ENCODE results near the gene BZW1. TPM values are rescaled to one million over a fixed set of nuclear protein-coding genes. Genes with fewer than 3 reads are reported as not detected.

The BZW1 gene
- total RNA-seq, 1 experiment from 2014 or later: 254 TPM

DNA sequence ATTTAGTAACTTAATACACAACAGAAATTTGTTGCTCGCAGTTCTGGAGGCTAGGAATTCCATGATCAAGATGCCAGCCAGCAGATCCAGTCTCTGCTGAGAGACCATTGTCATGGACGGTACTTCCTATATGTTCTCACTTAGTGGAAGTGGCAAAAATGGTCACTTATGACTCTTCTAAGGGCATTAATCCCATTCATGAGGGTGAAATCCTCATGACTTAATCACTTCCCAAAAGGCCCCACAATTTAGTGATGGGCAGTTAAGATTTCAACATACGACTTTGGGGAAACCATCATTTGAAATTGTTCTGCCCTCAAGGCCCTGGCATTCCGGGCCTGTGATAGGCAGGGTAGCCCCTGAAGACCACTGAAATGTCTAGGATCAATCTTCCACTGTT is 23.0 kb downstream of the BZW1 start:
- Mint-ChIP-seq H3K4me1 (ENCODE audit: low read depth, unreplicated experiment) (no peaks in the 10 kb centered on the region), H3K4me3 (ENCODE audit: low read depth, unreplicated experiment) (no peak overlapping the region), H3K27me3 (ENCODE audit: unreplicated experiment) (no peaks in the 10 kb centered on the region), H3K36me3 (ENCODE audit: insufficient read depth, unreplicated experiment) (peaks cover 7% of the 10 kb centered on the region), H3K27ac (ENCODE audit: unreplicated experiment) (no peak overlapping the region), H3K9me3 (ENCODE audit: low read depth, unreplicated experiment) (no peaks in the 10 kb centered on the region)
- DNase-seq: no peak
- intact Hi-C loops (cut with micrococcal nuclease; ENCODE audit: unreplicated experiment): no loop called here
- TF ChIP-seq, protein P1, sequence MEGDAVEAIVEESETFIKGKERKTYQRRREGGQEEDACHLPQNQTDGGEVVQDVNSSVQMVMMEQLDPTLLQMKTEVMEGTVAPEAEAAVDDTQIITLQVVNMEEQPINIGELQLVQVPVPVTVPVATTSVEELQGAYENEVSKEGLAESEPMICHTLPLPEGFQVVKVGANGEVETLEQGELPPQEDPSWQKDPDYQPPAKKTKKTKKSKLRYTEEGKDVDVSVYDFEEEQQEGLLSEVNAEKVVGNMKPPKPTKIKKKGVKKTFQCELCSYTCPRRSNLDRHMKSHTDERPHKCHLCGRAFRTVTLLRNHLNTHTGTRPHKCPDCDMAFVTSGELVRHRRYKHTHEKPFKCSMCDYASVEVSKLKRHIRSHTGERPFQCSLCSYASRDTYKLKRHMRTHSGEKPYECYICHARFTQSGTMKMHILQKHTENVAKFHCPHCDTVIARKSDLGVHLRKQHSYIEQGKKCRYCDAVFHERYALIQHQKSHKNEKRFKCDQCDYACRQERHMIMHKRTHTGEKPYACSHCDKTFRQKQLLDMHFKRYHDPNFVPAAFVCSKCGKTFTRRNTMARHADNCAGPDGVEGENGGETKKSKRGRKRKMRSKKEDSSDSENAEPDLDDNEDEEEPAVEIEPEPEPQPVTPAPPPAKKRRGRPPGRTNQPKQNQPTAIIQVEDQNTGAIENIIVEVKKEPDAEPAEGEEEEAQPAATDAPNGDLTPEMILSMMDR (IDR thresholded peaks at IDR 0.05; ENCODE audit: unreplicated experiment): no peak
- no TSS peak for BruUV-seq (replicated peaks)
- CTCF ChIA-PET: no interaction called here

DNA sequence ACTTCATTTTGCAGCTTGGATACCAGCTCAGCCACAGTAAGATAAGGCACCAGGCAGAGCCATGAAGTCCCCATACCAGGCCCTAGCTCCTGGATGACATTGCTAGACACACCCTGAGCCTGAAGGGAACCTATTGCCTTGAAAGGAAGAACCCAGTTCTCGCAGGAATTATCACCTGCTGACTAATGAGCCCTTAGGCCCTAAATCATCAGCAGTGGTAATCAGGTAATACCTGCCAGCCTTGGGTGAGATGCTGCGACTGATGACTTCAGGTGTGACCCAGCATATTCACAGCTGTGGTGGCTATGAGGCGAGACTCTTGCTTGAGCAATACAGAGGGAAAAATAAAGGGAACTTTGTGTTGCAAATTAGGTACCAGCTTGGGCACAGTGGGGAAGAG is 27.8 kb downstream of the BZW1 start:
- CTCF ChIA-PET: no interaction called here
- no peaks in the 10 kb centered on the region for H3K36me3 Mint-ChIP-seq (ENCODE audit: insufficient read depth, unreplicated experiment)
- DNase-seq: no peak

DNA sequence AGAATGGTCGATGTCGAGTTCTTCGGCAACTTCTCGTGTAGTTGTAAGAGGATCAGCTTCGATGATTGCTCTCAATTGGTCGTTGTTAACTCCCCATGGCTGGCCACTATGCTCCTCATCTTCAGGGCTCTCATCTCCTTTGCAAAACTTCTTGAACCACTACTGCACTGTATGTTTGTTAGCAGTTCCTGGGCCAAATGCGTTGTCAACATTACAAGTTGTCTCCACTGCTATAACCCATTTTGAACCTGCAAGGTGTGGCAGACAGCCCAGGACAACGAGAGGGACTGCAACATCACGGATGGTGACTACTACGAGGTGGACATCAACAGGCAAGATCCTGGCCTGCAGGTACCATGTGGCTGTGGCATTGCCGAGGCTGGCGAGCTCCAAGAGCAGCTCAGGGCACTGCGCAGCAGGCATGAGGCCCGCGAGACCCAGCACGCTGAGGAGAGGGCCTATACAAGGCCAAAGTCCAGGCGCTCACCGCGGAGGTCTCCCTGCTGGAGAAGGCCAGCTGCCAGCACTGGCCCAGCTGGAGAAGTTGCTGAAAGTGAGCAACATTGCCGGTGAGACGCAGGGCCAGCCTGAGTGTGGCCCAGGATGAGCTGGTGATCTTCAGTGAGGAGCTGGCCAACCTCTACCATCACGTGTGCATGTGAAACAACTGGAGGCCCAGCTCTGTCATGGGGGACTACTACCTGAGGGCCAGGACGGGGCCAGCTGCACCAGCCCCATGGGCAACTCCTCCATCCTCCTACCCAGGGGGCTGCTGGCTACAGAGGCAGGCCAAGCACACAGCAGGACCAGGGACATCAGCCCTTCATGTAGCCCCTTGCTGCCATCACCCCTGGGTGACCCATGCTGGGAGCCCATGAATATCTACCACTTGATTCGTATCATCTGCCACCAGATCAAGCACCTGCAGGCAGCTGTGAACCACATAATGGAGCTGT is 32.6 kb downstream of the BZW1 start:
- Mint-ChIP-seq H3K4me3 (ENCODE audit: low read depth, unreplicated experiment) (no peak overlapping the region), H3K4me1 (ENCODE audit: low read depth, unreplicated experiment) (no peaks in the 10 kb centered on the region), H3K27me3 (ENCODE audit: unreplicated experiment) (no peaks in the 10 kb centered on the region), H3K27ac (ENCODE audit: unreplicated experiment) (no peak overlapping the region), H3K9me3 (ENCODE audit: low read depth, unreplicated experiment) (no peaks in the 10 kb centered on the region), H3K36me3 (ENCODE audit: insufficient read depth, unreplicated experiment) (peaks cover 2% of the 10 kb centered on the region)
- TF ChIP-seq, protein P1 (IDR thresholded peaks at IDR 0.05; ENCODE audit: unreplicated experiment): no peak
- intact Hi-C loops (cut with micrococcal nuclease; ENCODE audit: unreplicated experiment): no loop called here
- BruUV-seq (replicated peaks): no TSS peak
- DNase-seq: no peak
- CTCF ChIA-PET: no interaction called here

More for the DNA sequence above, 27.8 kb downstream of the BZW1 start:
- H3K4me1 Mint-ChIP-seq (ENCODE audit: low read depth, unreplicated experiment): no peaks in the 10 kb centered on the region
- no TSS peak for BruUV-seq (replicated peaks)
- TF ChIP-seq, protein P1 (IDR thresholded peaks at IDR 0.05; ENCODE audit: unreplicated experiment): no peak
- H3K27me3 Mint-ChIP-seq (ENCODE audit: unreplicated experiment): no peaks in the 10 kb centered on the region
- no peak overlapping the region for H3K27ac Mint-ChIP-seq (ENCODE audit: unreplicated experiment)
- no peak overlapping the region for H3K4me3 Mint-ChIP-seq (ENCODE audit: low read depth, unreplicated experiment)
- intact Hi-C loops (cut with micrococcal nuclease; ENCODE audit: unreplicated experiment): no loop called here
- H3K9me3 Mint-ChIP-seq (ENCODE audit: low read depth, unreplicated experiment): no peaks in the 10 kb centered on the region

DNA sequence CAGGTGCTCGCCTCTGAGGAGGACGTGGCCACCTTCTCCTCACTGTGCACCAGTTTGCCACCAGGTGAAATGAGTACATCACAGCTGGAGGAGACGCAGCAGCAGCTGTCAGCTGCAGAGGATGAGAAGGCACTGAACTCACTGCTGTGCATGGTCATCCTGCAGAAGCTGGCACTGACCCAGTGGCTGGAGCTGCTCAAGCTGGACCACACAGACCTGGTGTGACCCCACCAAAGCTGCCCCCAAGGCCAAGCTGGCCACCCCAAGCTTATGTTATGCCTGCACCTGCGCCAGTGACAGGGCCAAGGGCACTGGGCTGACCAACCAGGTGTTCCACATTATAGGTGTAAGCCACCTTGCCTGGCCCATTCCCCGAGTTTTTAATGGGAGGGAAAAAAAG is 33.5 kb downstream of the BZW1 start:
- CTCF ChIA-PET: no interaction called here

More for the DNA sequence above, 33.5 kb downstream of the BZW1 start:
- no peak overlapping the region for H3K4me3 Mint-ChIP-seq (ENCODE audit: low read depth, unreplicated experiment)
- no peaks in the 10 kb centered on the region for H3K4me1 Mint-ChIP-seq (ENCODE audit: low read depth, unreplicated experiment)
- no peak overlapping the region for H3K27ac Mint-ChIP-seq (ENCODE audit: unreplicated experiment)
- intact Hi-C loops (cut with micrococcal nuclease; ENCODE audit: unreplicated experiment): no loop called here
- TF ChIP-seq, protein P1 (IDR thresholded peaks at IDR 0.05; ENCODE audit: unreplicated experiment): no peak
- BruUV-seq (replicated peaks): no TSS peak
- no peaks in the 10 kb centered on the region for H3K9me3 Mint-ChIP-seq (ENCODE audit: low read depth, unreplicated experiment)
- no peaks in the 10 kb centered on the region for H3K27me3 Mint-ChIP-seq (ENCODE audit: unreplicated experiment)
- DNase-seq: no peak
- peaks cover 5% of the 10 kb centered on the region for H3K36me3 Mint-ChIP-seq (ENCODE audit: insufficient read depth, unreplicated experiment)

All from Calu3 (cell line).